H9 (cell line): Measurements from ENCODE around the gene TDP1. TPM values are rescaled to one million over a fixed set of nuclear protein-coding genes. Genes with fewer than 3 reads are reported as not detected.

Experiments
- DNase-seq: peaks from one replicate; pipeline ENCODE4 v3.0.0-alpha.2; 2017
- H2AFZ ChIP-seq: one replicate; pipeline ENCODE4 v1.6.1; 2013; ENCODE audit warnings: mild to moderate bottlenecking, low read length, control low read depth, moderate library complexity
- H2AK5ac ChIP-seq: 2 replicates; pipeline ENCODE4 v1.6.1; 2013; ENCODE audit warnings: low read length, control low read depth, mixed read lengths; ENCODE audit not compliant: insufficient read length
- H2BK120ac ChIP-seq: one replicate; pipeline ENCODE4 v1.6.1; 2013; ENCODE audit warnings: low read depth, mild to moderate bottlenecking, low read length, control low read depth, inconsistent platforms; ENCODE audit not compliant: poor library complexity, severe bottlenecking
- H2BK12ac ChIP-seq: 2 replicates; pipeline ENCODE4 v1.6.1; 2013; ENCODE audit warnings: low read length, control low read depth, mixed read lengths, low read depth; ENCODE audit not compliant: insufficient read length
- H2BK15ac ChIP-seq: 2 replicates; pipeline ENCODE4 v1.6.1; 2013; ENCODE audit warnings: low read depth, low read length, control low read depth
- H2BK20ac ChIP-seq: one replicate; pipeline ENCODE4 v1.6.1; 2013; ENCODE audit warnings: low read depth, mild to moderate bottlenecking, low read length, control low read depth, inconsistent platforms; ENCODE audit not compliant: poor library complexity, severe bottlenecking
- H2BK5ac ChIP-seq: 2 replicates; pipeline ENCODE4 v1.6.1; 2013; ENCODE audit warnings: low read length, control low read depth, mixed read lengths; ENCODE audit not compliant: insufficient read length
- H3K14ac ChIP-seq: 2 replicates; pipeline ENCODE4 v1.6.1; 2013; ENCODE audit warnings: low read length, control low read depth; ENCODE audit not compliant: insufficient read depth
- H3K18ac ChIP-seq: 2 replicates; pipeline ENCODE4 v1.6.1; 2013; ENCODE audit warnings: low read depth, mild to moderate bottlenecking, mixed read lengths, low read length, control low read depth; ENCODE audit not compliant: insufficient read length
- H3K23ac ChIP-seq: 2 replicates; pipeline ENCODE4 v1.6.1; 2013; ENCODE audit warnings: low read length, control low read depth, mixed read lengths, low read depth; ENCODE audit not compliant: insufficient read length
- H3K23me2 ChIP-seq: 2 replicates; pipeline ENCODE4 v1.6.1; 2013; ENCODE audit warnings: low read depth, mild to moderate bottlenecking, mixed read lengths, low read length, control low read depth; ENCODE audit not compliant: insufficient read length, poor library complexity, severe bottlenecking
- H3K27ac ChIP-seq: 2 replicates; pipeline ENCODE4 v1.5.1; 2013; ENCODE audit warnings: low read length, control low read depth, mixed read lengths, low read depth; ENCODE audit not compliant: insufficient read length
- H3K27me3 ChIP-seq: 2 replicates; pipeline ENCODE4 v1.6.1; 2013; ENCODE audit warnings: low read length, control low read depth, inconsistent platforms; ENCODE audit not compliant: insufficient read depth
- H3K4ac ChIP-seq: 2 replicates; pipeline ENCODE4 v1.6.1; 2013; ENCODE audit warnings: low read depth, mild to moderate bottlenecking, control low read depth, inconsistent platforms, low read length, moderate library complexity
- H3K4me1 ChIP-seq: 2 replicates; pipeline ENCODE4 v1.6.1; 2013; ENCODE audit warnings: low read length, control low read depth, inconsistent platforms; ENCODE audit not compliant: insufficient read depth
- H3K4me2 ChIP-seq: 2 replicates; pipeline ENCODE4 v1.6.1; 2013; ENCODE audit warnings: low read length, control low read depth, mixed read lengths; ENCODE audit not compliant: insufficient read length, insufficient read depth
- H3K56ac ChIP-seq: 2 replicates; pipeline ENCODE4 v1.6.1; 2013; ENCODE audit warnings: low read depth, mild to moderate bottlenecking, mixed read lengths, low read length, control low read depth; ENCODE audit not compliant: insufficient read length
- H3K79me1 ChIP-seq: 2 replicates; pipeline ENCODE4 v1.6.1; 2013; ENCODE audit warnings: low read depth, mild to moderate bottlenecking, moderate library complexity, low read length, control low read depth, inconsistent platforms; ENCODE audit not compliant: insufficient read depth, poor library complexity, severe bottlenecking
- H3K79me2 ChIP-seq: 2 replicates; pipeline ENCODE4 v1.6.1; 2013; ENCODE audit warnings: low read length, control low read depth, inconsistent platforms; ENCODE audit not compliant: insufficient read depth
- H3K9ac ChIP-seq: 2 replicates; pipeline ENCODE4 v1.6.1; 2013; ENCODE audit warnings: low read length, control low read depth, mixed read lengths; ENCODE audit not compliant: insufficient read length; ENCODE audit errors: extremely low read depth
- H3K9me3 ChIP-seq: one replicate; pipeline ENCODE4 v1.6.1; 2013; ENCODE audit warnings: low read depth, low read length, inconsistent platforms; ENCODE audit not compliant: control insufficient read depth
- H3T11ph ChIP-seq: one replicate; pipeline ENCODE4 v1.6.1; 2013; ENCODE audit warnings: mild to moderate bottlenecking, low read length, control low read depth, inconsistent platforms
- H4K20me1 ChIP-seq: one replicate; pipeline ENCODE4 v1.6.1; 2013; ENCODE audit not compliant: control insufficient read depth, insufficient read length, insufficient read depth
- H4K5ac ChIP-seq: 2 replicates; pipeline ENCODE4 v1.6.1; 2013; ENCODE audit warnings: low read depth, mild to moderate bottlenecking, mixed read lengths, low read length, control low read depth; ENCODE audit not compliant: insufficient read length
- H4K8ac ChIP-seq: replicated peaks from 2 replicates; pipeline ENCODE4 v1.6.1; 2013; ENCODE audit warnings: low read length, control low read depth, mixed read lengths, low read depth; ENCODE audit not compliant: insufficient read length
- H4K91ac ChIP-seq: 2 replicates; pipeline ENCODE4 v1.6.1; 2013; ENCODE audit warnings: low read depth, mild to moderate bottlenecking, moderate library complexity, mixed read lengths, low read length, control low read depth; ENCODE audit not compliant: insufficient read length
- H3K27ac Mint-ChIP-seq, 3 experiments: 2 replicates in 2 of 3; 3 replicates in 1 of 3; pipeline ENCODE4 v1.8.0; 2020 to 2021; ENCODE audit warnings: mixed read lengths in 3 of 3, mild to moderate bottlenecking in 1 of 3, moderate library complexity in 1 of 3
- H3K27me3 Mint-ChIP-seq: 2 replicates; pipeline ENCODE4 v1.8.0; 2021; ENCODE audit warnings: low read depth, mild to moderate bottlenecking, moderate library complexity, mixed read lengths
- H3K36me3 Mint-ChIP-seq, 3 experiments: 2 replicates in 2 of 3; 3 replicates in 1 of 3; pipeline ENCODE4 v1.8.0; 2020 to 2021; ENCODE audit warnings: low read depth in 3 of 3, mixed read lengths in 3 of 3; ENCODE audit not compliant: insufficient read depth in 1 of 3
- H3K4me1 Mint-ChIP-seq, 2 experiments: 2 replicates each; pipeline ENCODE4 v1.8.0; 2020; ENCODE audit warnings: mixed read lengths in 2 of 2
- H3K4me3 Mint-ChIP-seq, 2 experiments: 2 replicates in 1 of 2; 3 replicates in 1 of 2; pipeline ENCODE4 v1.8.0; 2020 to 2021; ENCODE audit warnings: mild to moderate bottlenecking in 2 of 2, mixed read lengths in 2 of 2, moderate library complexity in 1 of 2
- H3K9me3 Mint-ChIP-seq, 2 experiments: 2 replicates in 1 of 2; 3 replicates in 1 of 2; pipeline ENCODE4 v1.8.0; 2020; ENCODE audit warnings: mild to moderate bottlenecking in 2 of 2, mixed read lengths in 2 of 2, moderate library complexity in 1 of 2
- WGBS: extraction: QIAGEN DNeasy Blood & Tissue Kit; methylation state at CpG from one replicate; pipeline ENCODE4 v1.1.7; 2013; ENCODE audit warnings: missing lambda C conversion rate, low lambda C conversion rate, mixed read lengths; ENCODE audit not compliant: insufficient read length; ENCODE audit errors: extremely low coverage; 5-methylcytosine and 5-hydroxymethylcytosine counted together
- total RNA-seq: library from RNA; stranded (reverse); gene quantifications from 2 replicates; pipeline ENCODE4 v1.2.1, GENCODE V29; 2021
- TF ChIP-seq, protein P1 (sequence below): fragments of 200-600 bp; sonication (generic); conservative IDR thresholded peaks from 3 replicates; pipeline ENCODE4 v1.8.0; 2021; ENCODE audit warnings: antibody characterized with exemption, mild to moderate bottlenecking

TDP1 gene
- total RNA-seq, 1 experiment from 2014 or later: 53.4 TPM

GRCh38 chr14:89992273-89992672, 36.5 kb downstream of the TDP1 start:
- H4K20me1 ChIP-seq: no peaks in the 10 kb centered on the region

More at GRCh38 chr14:89992273-89992672, 36.5 kb downstream of the TDP1 start:
- no peak overlapping the region for H2AK5ac ChIP-seq
- no peak overlapping the region for H3K27ac Mint-ChIP-seq
- no peak for DNase-seq
- no peak overlapping the region for H3K18ac ChIP-seq
- no peak overlapping the region for H3K27ac ChIP-seq
- no peak overlapping the region for H3K9ac ChIP-seq
- no peaks in the 10 kb centered on the region; the same call in 1 of the 2 replicates for H3K4me1 ChIP-seq
- no peaks in the 10 kb centered on the region for H3K27me3 Mint-ChIP-seq
- H3K79me2 ChIP-seq: no peaks in the 10 kb centered on the region
- H3K4me1 Mint-ChIP-seq: peaks cover 18% of the 10 kb centered on the region in 2 experiments
- H4K5ac ChIP-seq: no peak overlapping the region
- no peak overlapping the region for H3T11ph ChIP-seq
- no peak overlapping the region for H2BK120ac ChIP-seq
- no peak overlapping the region for H2BK20ac ChIP-seq
- H3K9me3 Mint-ChIP-seq: no peaks in the 10 kb centered on the region
- no peak overlapping the region for H3K4me2 ChIP-seq
- H3K23me2 ChIP-seq: no peaks in the 10 kb centered on the region
- H3K36me3 Mint-ChIP-seq: peaks cover 17 to 65% (median 60%) of the 10 kb centered on the region in 3 experiments
- H3K4ac ChIP-seq: no peak overlapping the region
- H3K4me3 Mint-ChIP-seq: no peak overlapping the region
- H3K56ac ChIP-seq: no peak overlapping the region
- no CpG with 5 or more reads among the region's 3 CpGs for WGBS
- H2BK5ac ChIP-seq: no peak overlapping the region
- no peak overlapping the region for H4K8ac ChIP-seq
- no peak overlapping the region for H2BK12ac ChIP-seq
- TF ChIP-seq, protein P1, sequence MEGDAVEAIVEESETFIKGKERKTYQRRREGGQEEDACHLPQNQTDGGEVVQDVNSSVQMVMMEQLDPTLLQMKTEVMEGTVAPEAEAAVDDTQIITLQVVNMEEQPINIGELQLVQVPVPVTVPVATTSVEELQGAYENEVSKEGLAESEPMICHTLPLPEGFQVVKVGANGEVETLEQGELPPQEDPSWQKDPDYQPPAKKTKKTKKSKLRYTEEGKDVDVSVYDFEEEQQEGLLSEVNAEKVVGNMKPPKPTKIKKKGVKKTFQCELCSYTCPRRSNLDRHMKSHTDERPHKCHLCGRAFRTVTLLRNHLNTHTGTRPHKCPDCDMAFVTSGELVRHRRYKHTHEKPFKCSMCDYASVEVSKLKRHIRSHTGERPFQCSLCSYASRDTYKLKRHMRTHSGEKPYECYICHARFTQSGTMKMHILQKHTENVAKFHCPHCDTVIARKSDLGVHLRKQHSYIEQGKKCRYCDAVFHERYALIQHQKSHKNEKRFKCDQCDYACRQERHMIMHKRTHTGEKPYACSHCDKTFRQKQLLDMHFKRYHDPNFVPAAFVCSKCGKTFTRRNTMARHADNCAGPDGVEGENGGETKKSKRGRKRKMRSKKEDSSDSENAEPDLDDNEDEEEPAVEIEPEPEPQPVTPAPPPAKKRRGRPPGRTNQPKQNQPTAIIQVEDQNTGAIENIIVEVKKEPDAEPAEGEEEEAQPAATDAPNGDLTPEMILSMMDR: no peak
- H4K91ac ChIP-seq: no peak overlapping the region
- no peak overlapping the region for H3K23ac ChIP-seq
- no peak overlapping the region for H3K14ac ChIP-seq
- H3K9me3 ChIP-seq: no peaks in the 10 kb centered on the region
- H3K27me3 ChIP-seq: no peaks in the 10 kb centered on the region
- no peak overlapping the region for H2BK15ac ChIP-seq
- no peak overlapping the region for H2AFZ ChIP-seq
- H3K79me1 ChIP-seq: no peaks in the 10 kb centered on the region
